Ishikawa (cell line): ENCODE results near the gene ELF1.

Experiments used
- CEBPB ChIP-seq: IDR thresholded peaks from 2 replicates; pipeline ENCODE4 v1.6.1; 2012
- CREB1 ChIP-seq: IDR thresholded peaks from 2 replicates; pipeline ENCODE4 v1.6.1; 2012; ENCODE audit warnings: low read depth
- EGR1 ChIP-seq: IDR thresholded peaks from 2 replicates; pipeline ENCODE4 v1.6.1; 2012
- EP300 ChIP-seq: IDR thresholded peaks from 2 replicates; pipeline ENCODE4 v1.6.1; 2012; ENCODE audit warnings: borderline replicate concordance
- RAD21 ChIP-seq: IDR thresholded peaks from 2 replicates; pipeline ENCODE4 v1.6.1; 2012; ENCODE audit warnings: low read depth
- TAF1 ChIP-seq: IDR thresholded peaks from 2 replicates; pipeline ENCODE4 v1.6.1; 2012; ENCODE audit warnings: low read depth, mild to moderate bottlenecking
- TCF12 ChIP-seq: IDR thresholded peaks from 2 replicates; pipeline ENCODE4 v1.6.1; 2012; ENCODE audit warnings: low read depth
- YY1 ChIP-seq: IDR thresholded peaks from 2 replicates; pipeline ENCODE4 v1.6.1; 2012; ENCODE audit warnings: low read depth
- TF ChIP-seq, protein P1 (sequence below): IDR thresholded peaks from 2 replicates; pipeline ENCODE4 v1.6.1; 2012; ENCODE audit warnings: low read depth, mild to moderate bottlenecking

GRCh38 chr13:41004875-41005693, 14.0 kb downstream of the ELF1 start:
- TF ChIP-seq YY1 (no peak), RAD21 (no peak), EP300 (no peak), EGR1 (no peak), CREB1 (no peak), CEBPB (no peak), TAF1 (no peak), TCF12 (no peak)
- TF ChIP-seq, protein P1, sequence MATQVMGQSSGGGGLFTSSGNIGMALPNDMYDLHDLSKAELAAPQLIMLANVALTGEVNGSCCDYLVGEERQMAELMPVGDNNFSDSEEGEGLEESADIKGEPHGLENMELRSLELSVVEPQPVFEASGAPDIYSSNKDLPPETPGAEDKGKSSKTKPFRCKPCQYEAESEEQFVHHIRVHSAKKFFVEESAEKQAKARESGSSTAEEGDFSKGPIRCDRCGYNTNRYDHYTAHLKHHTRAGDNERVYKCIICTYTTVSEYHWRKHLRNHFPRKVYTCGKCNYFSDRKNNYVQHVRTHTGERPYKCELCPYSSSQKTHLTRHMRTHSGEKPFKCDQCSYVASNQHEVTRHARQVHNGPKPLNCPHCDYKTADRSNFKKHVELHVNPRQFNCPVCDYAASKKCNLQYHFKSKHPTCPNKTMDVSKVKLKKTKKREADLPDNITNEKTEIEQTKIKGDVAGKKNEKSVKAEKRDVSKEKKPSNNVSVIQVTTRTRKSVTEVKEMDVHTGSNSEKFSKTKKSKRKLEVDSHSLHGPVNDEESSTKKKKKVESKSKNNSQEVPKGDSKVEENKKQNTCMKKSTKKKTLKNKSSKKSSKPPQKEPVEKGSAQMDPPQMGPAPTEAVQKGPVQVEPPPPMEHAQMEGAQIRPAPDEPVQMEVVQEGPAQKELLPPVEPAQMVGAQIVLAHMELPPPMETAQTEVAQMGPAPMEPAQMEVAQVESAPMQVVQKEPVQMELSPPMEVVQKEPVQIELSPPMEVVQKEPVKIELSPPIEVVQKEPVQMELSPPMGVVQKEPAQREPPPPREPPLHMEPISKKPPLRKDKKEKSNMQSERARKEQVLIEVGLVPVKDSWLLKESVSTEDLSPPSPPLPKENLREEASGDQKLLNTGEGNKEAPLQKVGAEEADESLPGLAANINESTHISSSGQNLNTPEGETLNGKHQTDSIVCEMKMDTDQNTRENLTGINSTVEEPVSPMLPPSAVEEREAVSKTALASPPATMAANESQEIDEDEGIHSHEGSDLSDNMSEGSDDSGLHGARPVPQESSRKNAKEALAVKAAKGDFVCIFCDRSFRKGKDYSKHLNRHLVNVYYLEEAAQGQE: no peak
